Cerebellar cortex (tissue), 1 donor: ENCODE data around the gene MYADM.

ENCODE experiments used
- DNase-seq: peaks from one replicate; pipeline ENCODE4 v3.0.0-alpha.2; 2015; ENCODE audit warnings: low spot score

The MYADM gene

DNA sequence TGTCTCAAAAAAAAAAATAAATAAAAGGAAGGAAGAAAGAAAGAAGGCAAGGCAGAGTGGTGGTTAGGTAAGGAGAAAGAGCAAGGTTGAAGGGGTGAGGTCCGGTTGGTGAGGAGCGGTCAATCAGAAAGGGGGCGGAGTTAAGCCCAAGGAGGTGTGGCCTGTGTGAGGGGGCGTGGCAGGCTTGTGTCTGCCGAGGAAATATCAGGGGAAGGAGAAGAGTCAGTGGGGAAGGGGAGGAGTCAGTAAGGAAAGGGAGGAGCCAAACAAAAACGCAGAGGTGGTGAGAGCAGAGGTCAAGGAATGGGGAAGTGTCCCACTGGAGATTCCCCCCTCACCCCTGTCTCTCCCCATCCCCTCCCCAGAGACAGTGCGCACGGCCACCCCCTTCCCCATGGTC is 47.3 kb downstream of the MYADM start:
- DNase-seq, result no peak

DNA sequence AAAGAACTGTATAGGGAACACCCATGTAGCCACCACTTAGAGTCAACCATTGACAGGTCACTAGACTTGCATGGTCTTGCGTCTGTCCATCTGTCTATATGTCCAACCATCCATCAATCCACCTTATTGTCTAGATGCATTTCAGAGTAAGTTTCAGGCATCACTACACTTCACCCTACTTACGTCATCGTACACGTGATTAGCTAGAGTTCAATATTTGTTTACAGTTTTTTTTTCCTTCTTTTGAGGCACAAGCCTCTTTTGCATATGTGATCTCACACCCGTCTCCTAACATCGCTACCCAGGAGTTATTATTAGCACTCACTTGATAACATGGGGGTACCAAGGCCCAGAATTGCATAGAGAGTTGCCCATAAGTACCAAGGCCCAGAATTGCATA is 48.3 kb downstream of the MYADM start:
- DNase-seq, result no peak

DNA sequence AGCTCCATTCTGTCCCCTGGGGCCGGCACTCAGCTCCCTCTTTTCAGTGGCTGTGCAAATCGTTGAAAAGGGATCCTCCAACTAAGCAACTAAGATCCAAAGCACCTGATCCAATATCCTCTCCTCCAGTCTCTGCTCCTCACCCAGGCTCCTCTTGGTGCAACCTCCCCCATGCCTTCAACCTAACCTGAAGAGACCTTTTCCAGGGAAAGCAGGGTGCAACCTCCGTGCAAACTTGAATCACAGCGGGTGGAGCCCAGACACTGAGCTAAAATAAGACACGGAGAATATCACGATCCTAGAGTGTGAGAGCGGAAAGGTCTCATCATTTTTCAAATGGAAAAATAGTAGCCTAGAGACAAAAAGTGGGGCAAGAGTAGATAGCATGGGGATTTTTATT is 49.7 kb downstream of the MYADM start:
- DNase-seq, result no peak
